Fibroblast of pulmonary artery (primary cell): ENCODE measurements around the gene NCKAP5.

Experiments used
- DNase-seq: peaks from one replicate; pipeline ENCODE4 v3.0.0-alpha.2; 2010; ENCODE audit warnings: low read depth
- H3K4me3 ChIP-seq: replicated peaks from 2 replicates; pipeline ENCODE4 v1.5.1; 2011; ENCODE audit warnings: low read depth, mild to moderate bottlenecking, control low read depth, low read length, moderate library complexity
- TF ChIP-seq, protein P1 (sequence below): IDR thresholded peaks from 2 replicates; pipeline ENCODE4 v1.5.1; 2011; ENCODE audit warnings: mild to moderate bottlenecking, control low read depth, low read length, inconsistent platforms; ENCODE audit errors: missing control alignments

NCKAP5 gene

DNA sequence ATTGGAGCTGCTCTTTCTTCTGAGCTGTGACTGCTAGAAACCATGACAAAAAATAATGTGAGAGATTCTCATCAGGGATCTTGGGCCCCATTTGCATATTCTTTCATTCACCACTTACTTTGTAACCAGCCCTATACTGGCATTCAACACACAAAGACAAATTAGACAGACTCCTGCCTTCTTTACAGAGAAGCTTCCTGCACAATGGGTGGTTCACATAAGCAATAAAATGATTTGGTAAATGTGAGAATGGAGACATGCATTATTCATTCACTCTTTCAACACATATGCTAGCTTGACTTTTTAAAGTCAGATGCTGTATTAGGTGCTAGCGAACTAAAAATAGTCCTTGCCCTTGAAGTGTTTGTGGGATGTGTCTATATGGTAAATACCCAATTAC lies 174.4 kb downstream of the NCKAP5 start:
- no peak for DNase-seq
- no peak overlapping the region for H3K4me3 ChIP-seq
- TF ChIP-seq, protein P1, sequence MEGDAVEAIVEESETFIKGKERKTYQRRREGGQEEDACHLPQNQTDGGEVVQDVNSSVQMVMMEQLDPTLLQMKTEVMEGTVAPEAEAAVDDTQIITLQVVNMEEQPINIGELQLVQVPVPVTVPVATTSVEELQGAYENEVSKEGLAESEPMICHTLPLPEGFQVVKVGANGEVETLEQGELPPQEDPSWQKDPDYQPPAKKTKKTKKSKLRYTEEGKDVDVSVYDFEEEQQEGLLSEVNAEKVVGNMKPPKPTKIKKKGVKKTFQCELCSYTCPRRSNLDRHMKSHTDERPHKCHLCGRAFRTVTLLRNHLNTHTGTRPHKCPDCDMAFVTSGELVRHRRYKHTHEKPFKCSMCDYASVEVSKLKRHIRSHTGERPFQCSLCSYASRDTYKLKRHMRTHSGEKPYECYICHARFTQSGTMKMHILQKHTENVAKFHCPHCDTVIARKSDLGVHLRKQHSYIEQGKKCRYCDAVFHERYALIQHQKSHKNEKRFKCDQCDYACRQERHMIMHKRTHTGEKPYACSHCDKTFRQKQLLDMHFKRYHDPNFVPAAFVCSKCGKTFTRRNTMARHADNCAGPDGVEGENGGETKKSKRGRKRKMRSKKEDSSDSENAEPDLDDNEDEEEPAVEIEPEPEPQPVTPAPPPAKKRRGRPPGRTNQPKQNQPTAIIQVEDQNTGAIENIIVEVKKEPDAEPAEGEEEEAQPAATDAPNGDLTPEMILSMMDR = no peak

DNA sequence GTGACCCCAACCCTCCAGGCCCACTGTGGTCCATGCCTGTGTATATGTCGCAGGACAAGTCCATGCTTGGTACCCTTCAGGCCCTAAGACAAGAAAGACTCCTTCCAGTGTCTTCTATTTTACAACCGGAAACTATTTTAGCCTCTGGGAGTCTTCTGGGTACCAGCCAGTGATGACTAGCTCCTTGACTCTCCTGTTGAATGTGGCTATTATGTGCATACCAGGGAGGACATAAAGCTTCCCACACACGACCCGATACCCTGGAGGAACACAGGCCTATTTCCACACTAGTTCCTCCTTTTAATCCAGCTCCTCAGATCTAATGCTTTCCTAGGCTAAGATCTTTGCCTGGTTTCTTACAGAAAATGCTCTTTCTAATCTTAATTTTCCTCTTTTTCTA lies 178.1 kb downstream of the NCKAP5 start:
- H3K4me3 ChIP-seq = no peak overlapping the region
- TF ChIP-seq, protein P1 = no peak
- DNase-seq = no peak

DNA sequence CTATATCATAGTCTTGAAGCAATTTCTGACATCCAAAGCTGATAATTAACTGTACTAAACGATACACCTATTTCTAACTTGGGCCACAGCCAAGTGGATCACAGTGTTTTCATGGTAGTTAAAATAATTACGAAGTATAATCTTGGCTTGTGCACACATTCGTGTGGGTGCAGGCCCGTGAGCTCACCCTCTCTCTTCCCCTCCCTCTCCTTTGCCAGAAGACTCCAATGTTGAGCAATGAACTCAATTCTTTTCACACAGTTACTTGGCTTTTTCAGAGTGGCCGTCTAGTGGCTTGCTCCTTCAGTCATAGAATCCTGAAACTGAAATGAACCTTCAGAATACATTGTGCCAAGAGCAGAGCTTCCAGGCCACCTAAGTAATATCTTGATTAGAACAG lies 178.7 kb downstream of the NCKAP5 start:
- TF ChIP-seq, protein P1 = no peak
- DNase-seq = no peak

DNA sequence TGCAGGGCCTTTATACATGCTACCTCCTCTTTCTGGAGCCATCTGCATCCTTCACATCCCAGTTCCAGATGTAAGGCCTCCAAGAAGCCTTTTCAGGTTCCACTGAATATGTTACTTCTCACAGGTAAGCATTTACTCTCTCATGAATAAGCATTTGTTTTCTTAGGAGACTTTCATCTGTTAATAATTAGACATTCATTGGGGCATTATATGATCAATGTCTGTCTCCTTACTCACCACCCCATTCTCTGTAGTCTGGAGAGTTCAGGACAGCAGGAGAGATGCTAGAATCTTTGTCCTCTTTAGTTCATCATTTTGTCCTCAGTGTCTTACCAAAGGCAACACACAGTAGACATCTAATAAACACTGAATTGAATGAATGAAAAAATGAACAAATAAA lies 185.7 kb downstream of the NCKAP5 start:
- TF ChIP-seq, protein P1 = no peak
- DNase-seq = no peak
- H3K4me3 ChIP-seq = no peak overlapping the region

More for the DNA sequence above, 178.7 kb downstream of the NCKAP5 start:
- no peak overlapping the region for H3K4me3 ChIP-seq

DNA sequence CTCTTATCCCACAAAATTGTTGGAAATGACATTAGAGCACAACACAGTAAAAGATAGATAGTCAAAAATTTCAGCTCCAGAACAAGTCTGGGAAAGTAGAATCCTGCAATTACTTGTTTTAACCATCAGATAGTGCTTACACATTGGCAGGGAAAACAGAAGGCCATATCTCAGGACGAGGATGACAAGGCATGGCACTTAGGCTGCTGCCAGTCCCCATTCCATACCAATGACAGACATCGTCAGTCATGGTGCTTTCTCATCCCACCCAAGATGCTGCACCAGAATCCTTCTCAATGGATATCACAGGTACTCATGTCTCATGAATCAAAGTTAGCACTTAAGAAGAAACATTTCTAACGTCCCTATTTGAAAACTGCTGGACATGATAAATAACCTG lies 187.3 kb downstream of the NCKAP5 start:
- TF ChIP-seq, protein P1 = no peak
- no peak for DNase-seq
- no peak overlapping the region for H3K4me3 ChIP-seq

DNA sequence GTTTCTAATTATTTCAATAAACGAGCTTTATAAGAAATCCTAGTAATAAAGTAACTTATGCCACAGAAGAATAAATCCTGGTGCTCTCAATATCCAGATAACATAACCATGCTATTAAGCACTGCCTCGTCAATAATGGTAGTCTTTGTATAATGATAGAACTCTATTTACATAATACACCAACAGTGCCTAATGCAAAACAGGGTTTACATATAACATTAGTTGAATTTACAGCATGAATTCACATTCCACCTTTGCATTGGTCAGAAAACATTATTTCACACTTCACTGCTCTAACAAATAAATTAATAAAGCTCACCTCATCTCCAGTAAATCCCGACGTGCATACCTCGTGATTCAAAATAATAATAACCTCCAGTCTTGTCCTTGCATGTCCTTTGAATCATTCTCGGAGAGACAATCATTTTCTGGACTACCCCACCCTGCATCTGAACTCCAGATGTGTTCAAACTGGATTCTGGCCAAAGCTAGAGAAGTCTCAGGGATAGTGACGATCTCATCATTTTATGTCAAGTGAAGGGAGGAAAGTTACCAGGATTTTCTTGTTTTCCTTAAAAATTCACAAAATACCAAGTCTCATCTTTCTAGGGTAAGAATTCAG lies 189.2 kb downstream of the NCKAP5 start:
- TF ChIP-seq, protein P1 = no peak
- no peak for DNase-seq

DNA sequence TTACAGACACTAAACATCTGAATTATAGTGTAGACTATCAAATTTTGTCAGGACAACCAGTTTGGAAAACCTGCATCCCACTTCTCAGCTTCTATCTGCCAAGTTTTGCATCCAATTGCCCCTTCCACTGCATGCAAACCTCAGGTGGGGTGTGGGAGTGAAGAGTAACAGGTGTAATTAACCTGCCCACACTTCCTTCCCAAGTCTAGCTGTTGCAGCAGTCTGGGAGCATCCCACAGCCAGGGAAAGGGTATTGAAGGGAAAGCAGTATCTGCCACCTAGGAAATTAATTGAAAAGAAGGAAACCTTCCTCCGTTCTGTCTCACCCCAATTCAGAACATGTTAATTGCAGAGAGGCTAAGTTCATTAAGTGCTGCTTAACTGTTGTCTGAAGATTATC lies 189.9 kb downstream of the NCKAP5 start:
- no peak overlapping the region for H3K4me3 ChIP-seq
- TF ChIP-seq, protein P1 = no peak
- DNase-seq = no peak

More for the DNA sequence above, 189.2 kb downstream of the NCKAP5 start:
- no peak overlapping the region for H3K4me3 ChIP-seq
